HUES6 (cell line): ENCODE measurements around the gene ARL6.

Experiments used
- H3K27ac ChIP-seq: 2 replicates; pipeline ENCODE4 v1.7.0; 2013; ENCODE audit warnings: low read depth, mild to moderate bottlenecking, low read length, inconsistent platforms
- H3K27me3 ChIP-seq: 2 replicates; pipeline ENCODE4 v1.6.1; 2013; ENCODE audit warnings: low read length; ENCODE audit not compliant: control insufficient read depth, insufficient read depth
- H3K36me3 ChIP-seq: 2 replicates; pipeline ENCODE4 v1.6.1; 2013; ENCODE audit warnings: low read length; ENCODE audit not compliant: control insufficient read depth, insufficient read depth
- H3K4me1 ChIP-seq: 2 replicates; pipeline ENCODE4 v1.6.1; 2013; ENCODE audit warnings: low read length; ENCODE audit not compliant: control insufficient read depth, insufficient read depth
- H3K4me3 ChIP-seq: 2 replicates; pipeline ENCODE4 v1.5.1; 2013; ENCODE audit warnings: low read depth, low read length
- H3K9ac ChIP-seq: one replicate; pipeline ENCODE4 v1.6.1; 2013; ENCODE audit warnings: mild to moderate bottlenecking, low read length
- H3K9me3 ChIP-seq: 2 replicates; pipeline ENCODE4 v1.6.1; 2013; ENCODE audit warnings: low read depth, low read length; ENCODE audit not compliant: control insufficient read depth, insufficient read depth

The ARL6 gene

DNA sequence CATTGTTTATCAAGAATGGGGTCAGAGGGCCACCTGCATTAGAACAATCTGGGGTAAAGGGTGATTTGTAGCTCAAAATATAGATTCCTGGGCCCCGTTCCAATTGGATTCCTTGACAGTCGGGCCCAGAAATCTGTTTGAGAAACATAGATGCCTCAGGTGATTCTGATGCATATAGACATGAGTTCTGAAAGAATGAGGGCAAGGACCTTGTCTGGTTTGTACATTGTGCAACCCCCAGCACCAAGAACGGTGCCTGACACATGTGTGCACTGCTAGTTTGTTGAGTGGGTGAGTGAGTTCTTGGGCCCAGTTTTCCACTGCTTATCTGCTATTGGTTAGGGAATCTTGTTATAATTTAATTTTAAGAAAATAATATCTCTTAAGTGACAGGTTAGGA, 73.8 kb downstream of the ARL6 start:
- Histone ChIP-seq H3K9ac (no peak overlapping the region), H3K4me1 (no peaks in the 10 kb centered on the region), H3K27ac (no peak overlapping the region), H3K27me3 (no peaks in the 10 kb centered on the region), H3K36me3 (no peaks in the 10 kb centered on the region), H3K4me3 (no peak overlapping the region), H3K9me3 (no peaks in the 10 kb centered on the region)

DNA sequence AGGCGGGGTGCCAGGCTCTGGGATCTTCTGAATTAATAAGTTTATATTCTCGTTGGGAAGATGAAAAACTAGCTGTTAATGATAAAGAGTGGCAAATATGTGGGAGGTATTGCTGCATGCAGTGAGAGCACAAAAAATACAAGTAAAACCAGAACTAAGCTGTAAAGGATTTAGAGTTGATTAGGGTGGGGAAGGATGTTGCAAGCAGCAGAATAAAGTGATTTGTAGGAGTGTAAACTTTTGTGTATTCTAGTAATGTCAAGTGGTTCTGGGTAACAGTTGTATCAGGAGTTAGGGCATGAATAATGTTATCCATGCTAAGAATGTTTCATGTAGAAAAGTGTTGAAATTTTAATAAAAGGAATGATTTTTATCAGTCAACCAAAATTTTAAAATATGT, 75.4 kb downstream of the ARL6 start:
- H3K4me3 ChIP-seq, result no peak overlapping the region
- no peaks in the 10 kb centered on the region for H3K9me3 ChIP-seq
- H3K9ac ChIP-seq, result no peak overlapping the region
- no peaks in the 10 kb centered on the region for H3K27me3 ChIP-seq
- H3K4me1 ChIP-seq, result peaks cover 4% of the 10 kb centered on the region; the same call in 1 of the 2 replicates
- no peak overlapping the region for H3K27ac ChIP-seq
- H3K36me3 ChIP-seq, result no peaks in the 10 kb centered on the region

DNA sequence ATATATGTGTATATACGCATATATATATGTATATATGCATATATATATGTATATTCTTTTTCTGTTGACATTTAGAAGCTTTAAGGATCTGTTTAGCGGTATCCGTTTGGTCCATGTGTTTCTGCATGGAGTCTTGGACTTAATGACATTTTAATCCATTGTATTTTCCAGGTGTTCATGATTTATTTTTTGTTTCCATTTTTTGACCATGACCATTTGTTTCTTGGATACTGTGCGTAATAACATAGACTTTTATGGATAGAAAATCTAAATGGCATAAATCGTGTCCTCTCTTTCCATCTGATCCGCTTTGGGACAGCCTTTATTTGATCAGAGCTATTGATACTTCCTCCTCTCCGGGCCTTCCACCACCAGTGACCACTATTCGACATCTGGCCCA, 76.7 kb downstream of the ARL6 start:
- Histone ChIP-seq H3K27me3 (no peaks in the 10 kb centered on the region), H3K9me3 (no peaks in the 10 kb centered on the region), H3K27ac (no peak overlapping the region), H3K36me3 (no peaks in the 10 kb centered on the region), H3K9ac (no peak overlapping the region), H3K4me3 (no peak overlapping the region), H3K4me1 (peaks cover 4% of the 10 kb centered on the region; the same call in 1 of the 2 replicates)

DNA sequence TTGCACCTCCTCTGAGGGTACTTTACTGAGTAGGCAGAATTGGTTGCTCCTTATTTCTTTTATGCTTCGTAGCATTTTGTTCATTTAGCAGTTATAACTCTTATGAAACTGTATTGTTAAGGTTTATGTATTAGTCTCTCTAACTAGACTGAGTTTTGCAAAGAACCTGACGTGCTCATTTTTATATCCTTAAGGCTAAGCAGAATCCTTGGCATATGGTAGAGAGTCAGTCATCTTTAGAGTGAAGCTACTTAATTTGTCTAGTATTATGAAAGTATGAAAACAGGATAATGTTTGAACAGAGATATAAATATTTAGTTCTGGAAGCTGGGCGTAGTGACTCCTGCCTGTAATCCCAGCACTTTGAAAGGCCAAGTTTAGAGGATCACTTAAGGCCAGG, 77.4 kb downstream of the ARL6 start:
- Histone ChIP-seq H3K9me3 (no peaks in the 10 kb centered on the region), H3K9ac (no peak overlapping the region), H3K36me3 (no peaks in the 10 kb centered on the region), H3K27ac (no peak overlapping the region), H3K4me1 (peaks cover 4% of the 10 kb centered on the region; the same call in 1 of the 2 replicates), H3K4me3 (no peak overlapping the region), H3K27me3 (no peaks in the 10 kb centered on the region)

DNA sequence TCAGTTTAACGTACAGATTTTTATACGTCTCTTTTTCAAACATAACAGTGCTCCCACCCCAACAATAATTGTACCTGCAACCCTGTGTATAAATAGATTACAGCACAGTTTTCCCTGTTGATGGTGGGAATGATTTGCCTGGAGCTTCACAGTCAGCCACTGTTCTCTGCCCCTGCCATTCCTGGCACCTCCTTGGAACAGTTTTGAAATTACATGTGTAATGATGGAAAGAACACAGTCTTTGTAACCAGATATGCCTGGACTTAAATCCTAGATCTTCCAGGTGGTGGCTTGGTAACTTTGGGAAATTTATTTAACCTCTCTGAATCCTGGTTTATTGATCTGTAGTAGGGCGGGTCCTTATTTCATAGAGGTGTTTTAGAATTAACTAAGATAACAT, 84.2 kb downstream of the ARL6 start:
- Histone ChIP-seq H3K9me3 (0 out of 2 replicates have a peak, but pooled peaks cover under 1% of the 10 kb centered on the region), H3K4me1 (peaks cover 4% of the 10 kb centered on the region; the same call in 1 of the 2 replicates), H3K9ac (no peak overlapping the region), H3K27me3 (no peaks in the 10 kb centered on the region), H3K4me3 (no peak overlapping the region), H3K27ac (no peak overlapping the region), H3K36me3 (no peaks in the 10 kb centered on the region; the same call in 1 of the 2 replicates)
